Naive thymus-derived CD4-positive, alpha-beta T cell (primary cell): Measurements from ENCODE around the gene ANKRD49. TPM values are rescaled to one million over a fixed set of nuclear protein-coding genes. Genes with fewer than 3 reads are reported as not detected.

Source experiments
- microRNA-seq: library from miRNA; unstranded; fragments of <30 nt; microRNA quantifications from one replicate; pipeline ENCODE4 v1.2.0, GENCODE V29; 2022; ENCODE audit warnings: borderline microRNAs expressed
- polyA plus RNA-seq, 2 donors: library from polyadenylated mRNA; unstranded; fragments of 300-500 nt; fragmentation: Illumina TruSeq; gene quantifications; one replicate each; pipeline ENCODE4 v1.2.3, GENCODE V29; 2021
- total RNA-seq, 6 experiments: library from RNA in 5 of 6; stranded (reverse) in 5 of 6; gene quantifications; 1 replicate in 5 of 6; 2 replicates in 1 of 6; pipeline ENCODE4 v1.2.3 and lab custom pipeline; 2021 to 2026

ANKRD49 gene
- total and polyA plus RNA-seq, 7 experiments from 2014 or later: 17.1 to 64.4 (median 32.7) TPM

Small RNA genes within 50 kb of the gene (microRNA-seq; reads per million reads assigned to microRNA genes)
- gene MIR548L: 2.6 reads per million

Other genes with a start within 250 kb of the ANKRD49 start
- not detected for gene IZUMO1R, start 189.4 kb upstream of the ANKRD49 start, total RNA-seq
- not detected for gene IZUMO1R, start 189.4 kb upstream of the ANKRD49 start, polyA plus RNA-seq
- gene GPR83, start 92.6 kb upstream of the ANKRD49 start, total RNA-seq: under 1 TPM in 3 of 5 experiments, not detected in 2; 0.05 to 0.27 (median 0.12) TPM
- under 1 TPM in 1 of 2 donors, not detected in 1; 0.08 TPM for gene GPR83, start 92.6 kb upstream of the ANKRD49 start, polyA plus RNA-seq
- gene MRE11, start 140 bp upstream of the ANKRD49 start, total RNA-seq: 10 to 100 TPM; 19.0 to 45.5 (median 40.1) TPM
- 10 to 100 TPM; 11.8 to 15.6 TPM for gene MRE11, start 140 bp upstream of the ANKRD49 start, polyA plus RNA-seq
- gene C11orf97, start 18.5 kb downstream of the ANKRD49 start, total RNA-seq: not detected
- gene C11orf97, start 18.5 kb downstream of the ANKRD49 start, polyA plus RNA-seq: not detected
- 10 to 100 TPM in 1 of 5 experiments, 1 to 10 TPM in 4; 5.6 to 10.2 (median 6.9) TPM for gene FUT4, start 49.9 kb downstream of the ANKRD49 start, total RNA-seq
- gene FUT4, start 49.9 kb downstream of the ANKRD49 start, polyA plus RNA-seq: 1 to 10 TPM; 1.4 to 1.9 TPM
- gene PIWIL4, start 73.4 kb downstream of the ANKRD49 start, total RNA-seq: 1 to 10 TPM in 4 of 5 experiments, under 1 TPM in 1; 0.80 to 3.1 (median 1.5) TPM
- gene PIWIL4, start 73.4 kb downstream of the ANKRD49 start, polyA plus RNA-seq: under 1 TPM; 0.59 to 0.90 TPM